ENCODE results near the gene TMEM82.

TMEM82 gene

GRCh38 chr1:15786581-15786980 lies 44.3 kb downstream of the TMEM82 start:
- Mint-ChIP-seq H3K27ac (no peak overlapping the region), H3K9me3 (no peaks in the 10 kb centered on the region), H3K36me3 (no peaks in the 10 kb centered on the region), H3K27me3 (peaks cover 6% of the 10 kb centered on the region), H3K4me1 (no peaks in the 10 kb centered on the region), H3K4me3 (no peak overlapping the region)
- no peak for DNase-seq
- CTCF ChIA-PET: no interaction called here

- Mint-ChIP-seq H3K4me1 (peaks cover 3% of the 10 kb centered on the region), H3K36me3 (no peaks in the 10 kb centered on the region), H3K4me3 (no peak overlapping the region), H3K9me3 (no peaks in the 10 kb centered on the region), H3K27ac (no peak overlapping the region), H3K27me3 (peaks cover 10% of the 10 kb centered on the region)
- no peak for DNase-seq
- CTCF ChIA-PET: interaction anchor here (1.3 kb wide), 1 partner anchor 219 kb away, joined by 3 read pairs; no protein-coding TSS in a partner anchor
Measured at GRCh38 chr1:15788624-15789301, 46.5 kb downstream of the TMEM82 start.

- Mint-ChIP-seq H3K36me3 (no peaks in the 10 kb centered on the region), H3K27ac (no peak overlapping the region), H3K4me1 (peaks cover 3% of the 10 kb centered on the region), H3K4me3 (no peak overlapping the region), H3K9me3 (no peaks in the 10 kb centered on the region), H3K27me3 (peaks cover 22% of the 10 kb centered on the region)
- no peak for DNase-seq
- CTCF ChIA-PET: interaction anchor here (0.6 to 2.1 kb wide), 3 partner anchors 19 to 155 kb away, joined by 3 to 5 read pairs (median 3); no protein-coding TSS in a partner anchor
Measured at GRCh38 chr1:15796086-15796462, 53.8 kb downstream of the TMEM82 start.

Measured in activated naive CD4-positive, alpha-beta T cell treated with anti-CD3 and anti-CD28 coated beads, Interleukin-2, amount 10 ng/mL, durations not matched to agents 7 days and 5 days (primary cell).